HG02970 (cell line): ENCODE data around the gene FOCAD.

Experiments used
- ATAC-seq: cut with Tn5 transposase; IDR thresholded peaks from one replicate; pipeline ENCODE4 v1.9.1; 2021; ENCODE audit warnings: mild to moderate bottlenecking, moderate library complexity, moderate number of reproducible peaks; ENCODE audit not compliant: unreplicated experiment, low FRiP score

The FOCAD gene

DNA sequence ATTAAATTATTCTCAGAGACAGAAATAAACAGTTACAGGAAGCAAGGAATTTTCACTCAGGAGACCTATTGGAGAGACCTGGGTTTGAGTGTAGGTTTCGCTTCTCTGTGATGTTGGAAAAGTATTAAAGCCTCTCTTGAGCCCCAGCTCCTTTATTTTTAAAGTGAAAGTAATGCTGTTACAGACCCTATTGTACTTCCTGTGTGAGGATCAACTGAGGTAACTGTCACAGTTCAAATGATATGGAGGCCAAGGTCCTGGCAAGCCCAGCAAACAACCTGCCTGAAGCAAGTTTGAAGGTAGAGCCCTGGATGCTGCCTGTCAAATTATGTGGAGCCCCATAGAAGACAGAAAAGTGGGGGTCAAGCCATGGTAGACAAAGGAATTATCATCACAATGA lies 355.2 kb downstream of the FOCAD start:
- no peak for ATAC-seq

DNA sequence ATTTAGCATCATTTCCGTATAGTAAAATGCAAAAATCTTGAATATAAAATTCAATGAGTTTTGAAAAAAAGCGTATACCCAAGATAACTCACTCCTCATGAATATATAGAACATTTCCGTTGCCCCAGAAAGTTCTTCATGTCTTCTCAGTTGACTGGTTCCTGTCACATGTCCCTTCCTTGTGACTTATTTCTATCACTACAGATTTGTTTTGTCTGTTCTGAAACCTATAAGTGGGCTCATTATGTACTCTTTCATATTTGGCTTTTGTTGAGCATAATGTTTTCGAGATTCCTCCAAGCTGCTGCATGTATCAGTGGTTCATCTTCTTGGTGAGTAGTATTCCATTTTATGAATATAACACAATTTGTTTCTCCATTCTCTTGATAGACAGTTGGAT lies 358.4 kb downstream of the FOCAD start:
- no peak for ATAC-seq

DNA sequence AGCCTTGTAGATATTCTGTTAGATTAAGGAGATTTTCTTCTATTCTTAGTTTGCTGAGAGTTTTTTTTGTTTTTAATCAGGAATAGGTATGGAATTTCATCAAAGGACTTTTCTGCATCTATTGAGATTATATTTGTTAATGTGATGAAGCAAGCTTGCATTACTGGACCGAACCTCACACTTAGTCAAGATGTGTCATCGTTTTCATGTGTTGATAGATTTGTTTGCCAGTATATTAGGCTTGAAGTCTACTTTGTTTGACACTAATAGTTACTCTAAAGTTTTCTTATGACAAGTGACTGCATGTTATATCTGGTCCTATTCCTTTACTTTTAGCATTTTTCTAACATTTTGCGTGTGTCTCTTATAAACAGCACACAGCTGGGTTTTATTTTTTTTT lies 359.8 kb downstream of the FOCAD start:
- ATAC-seq, result no peak
